Measurements from ENCODE around the gene IRF8.

IRF8 gene

DNA sequence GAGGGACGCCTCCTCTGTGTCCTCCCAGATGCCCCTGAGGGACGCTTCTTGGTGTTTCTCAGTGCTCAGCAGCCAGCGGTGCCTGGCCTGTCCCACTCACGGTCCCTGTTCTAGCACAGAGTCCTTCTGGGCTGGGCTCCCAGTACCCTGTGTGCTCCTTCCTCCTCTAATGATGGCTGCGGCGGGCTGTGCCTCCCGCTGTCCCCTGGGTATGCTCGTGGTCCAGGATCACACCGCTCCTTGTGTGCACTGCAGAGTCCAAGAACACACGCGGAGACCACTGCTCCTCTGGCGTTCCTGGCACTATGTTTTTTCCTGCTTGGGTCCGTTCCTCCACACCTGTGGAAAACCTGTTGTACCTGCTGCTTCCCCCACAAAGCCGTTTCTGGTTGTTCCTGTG lies 15.1 kb upstream of the IRF8 start:
- Histone ChIP-seq H3K27me3 (ENCODE audit: insufficient read depth, low read length, poor library complexity) (peaks cover 36% of the 10 kb centered on the region), H3K4me1 (ENCODE audit: insufficient read depth, low read length) (no peaks in the 10 kb centered on the region), H3K9ac (ENCODE audit: low read depth, low read length) (no peak overlapping the region), H3K79me2 (ENCODE audit: insufficient read depth, low read length) (no peaks in the 10 kb centered on the region), H3K36me3 (ENCODE audit: insufficient read depth, low read length) (no peaks in the 10 kb centered on the region), H3K4me3 (ENCODE audit: low read depth in 1 of 2, low read length in 2 of 2) (no peak overlapping the region), H3K9me3 (ENCODE audit: insufficient read depth, low read length, severe bottlenecking) (no peaks in the 10 kb centered on the region), H4K20me1 (ENCODE audit: insufficient read depth, low read length) (no peaks in the 10 kb centered on the region), H3K4me2 (ENCODE audit: insufficient read depth, low read length) (no peak overlapping the region), H2AFZ (ENCODE audit: low read depth, low read length) (no peak overlapping the region), H3K27ac (ENCODE audit: low read length) (no peak overlapping the region)
- ATAC-seq (ENCODE audit: insufficient read depth, low read depth) (no peak), DNase-seq (no peak)
- no peak for TF ChIP-seq EZH2 (IDR thresholded peaks at IDR 0.05; ENCODE audit: borderline replicate concordance, low read depth, low read length, severe bottlenecking)
- TF ChIP-seq, protein P1, sequence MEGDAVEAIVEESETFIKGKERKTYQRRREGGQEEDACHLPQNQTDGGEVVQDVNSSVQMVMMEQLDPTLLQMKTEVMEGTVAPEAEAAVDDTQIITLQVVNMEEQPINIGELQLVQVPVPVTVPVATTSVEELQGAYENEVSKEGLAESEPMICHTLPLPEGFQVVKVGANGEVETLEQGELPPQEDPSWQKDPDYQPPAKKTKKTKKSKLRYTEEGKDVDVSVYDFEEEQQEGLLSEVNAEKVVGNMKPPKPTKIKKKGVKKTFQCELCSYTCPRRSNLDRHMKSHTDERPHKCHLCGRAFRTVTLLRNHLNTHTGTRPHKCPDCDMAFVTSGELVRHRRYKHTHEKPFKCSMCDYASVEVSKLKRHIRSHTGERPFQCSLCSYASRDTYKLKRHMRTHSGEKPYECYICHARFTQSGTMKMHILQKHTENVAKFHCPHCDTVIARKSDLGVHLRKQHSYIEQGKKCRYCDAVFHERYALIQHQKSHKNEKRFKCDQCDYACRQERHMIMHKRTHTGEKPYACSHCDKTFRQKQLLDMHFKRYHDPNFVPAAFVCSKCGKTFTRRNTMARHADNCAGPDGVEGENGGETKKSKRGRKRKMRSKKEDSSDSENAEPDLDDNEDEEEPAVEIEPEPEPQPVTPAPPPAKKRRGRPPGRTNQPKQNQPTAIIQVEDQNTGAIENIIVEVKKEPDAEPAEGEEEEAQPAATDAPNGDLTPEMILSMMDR (IDR thresholded peaks at IDR 0.05; ENCODE audit: borderline replicate concordance, extremely low read depth, low read length, poor library complexity, severe bottlenecking) = no peak

DNA sequence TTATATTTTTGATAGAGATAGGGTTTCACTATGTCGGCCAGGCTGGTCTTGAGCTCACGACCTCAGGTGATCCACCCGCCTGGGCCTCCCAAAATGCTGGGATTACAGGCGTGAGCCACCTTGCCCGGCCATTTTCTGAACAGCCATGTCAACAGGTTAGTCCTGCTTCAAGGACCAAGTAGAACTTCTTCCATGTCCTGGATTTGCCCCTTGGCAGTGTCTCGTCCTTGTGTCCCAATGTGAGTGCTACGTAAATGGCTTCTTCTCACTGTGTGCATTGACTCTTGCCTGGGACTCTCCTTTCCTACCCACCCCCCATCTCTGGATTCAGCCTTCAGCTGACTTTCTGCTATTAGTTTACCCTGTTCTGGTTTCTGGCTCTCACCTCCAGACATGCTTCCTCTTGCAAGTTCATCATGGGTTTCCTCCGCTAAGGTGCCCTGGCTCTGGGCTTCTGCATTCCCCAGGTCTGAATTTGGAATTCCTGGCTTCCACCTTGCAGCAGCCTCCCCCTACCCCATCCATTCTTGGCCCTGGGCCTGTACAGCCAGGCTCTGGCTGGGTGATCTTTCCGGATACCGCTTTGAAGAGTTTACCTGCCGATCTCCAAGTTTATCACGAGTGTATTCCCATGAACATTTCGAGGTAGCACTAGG lies 14.0 kb upstream of the IRF8 start:
- H3K27ac ChIP-seq (ENCODE audit: low read length) = no peak overlapping the region
- no peaks in the 10 kb centered on the region for H4K20me1 ChIP-seq (ENCODE audit: insufficient read depth, low read length)
- H2AFZ ChIP-seq (ENCODE audit: low read depth, low read length) = no peak overlapping the region
- no peak overlapping the region for H3K9ac ChIP-seq (ENCODE audit: low read depth, low read length)
- H3K27me3 ChIP-seq (ENCODE audit: insufficient read depth, low read length, poor library complexity) = peaks cover 32% of the 10 kb centered on the region
- no peak overlapping the region for H3K4me3 ChIP-seq (ENCODE audit: low read depth in 1 of 2, low read length in 2 of 2)
- H3K4me1 ChIP-seq (ENCODE audit: insufficient read depth, low read length) = no peaks in the 10 kb centered on the region
- H3K79me2 ChIP-seq (ENCODE audit: insufficient read depth, low read length) = no peaks in the 10 kb centered on the region
- no peak for TF ChIP-seq EZH2 (IDR thresholded peaks at IDR 0.05; ENCODE audit: borderline replicate concordance, low read depth, low read length, severe bottlenecking)
- TF ChIP-seq, protein P1 (IDR thresholded peaks at IDR 0.05; ENCODE audit: borderline replicate concordance, extremely low read depth, low read length, poor library complexity, severe bottlenecking) = no peak
- no peak overlapping the region for H3K4me2 ChIP-seq (ENCODE audit: insufficient read depth, low read length)
- no peak for ATAC-seq (ENCODE audit: insufficient read depth, low read depth)
- no peaks in the 10 kb centered on the region for H3K36me3 ChIP-seq (ENCODE audit: insufficient read depth, low read length)
- DNase-seq = no peak
- no peaks in the 10 kb centered on the region for H3K9me3 ChIP-seq (ENCODE audit: insufficient read depth, low read length, severe bottlenecking)

- Histone ChIP-seq H3K9me3 (ENCODE audit: insufficient read depth, low read length, severe bottlenecking) (no peaks in the 10 kb centered on the region), H3K4me3 (ENCODE audit: low read depth in 1 of 2, low read length in 2 of 2) (no peak overlapping the region), H3K27ac (ENCODE audit: low read length) (no peak overlapping the region), H4K20me1 (ENCODE audit: insufficient read depth, low read length) (no peaks in the 10 kb centered on the region), H3K27me3 (ENCODE audit: insufficient read depth, low read length, poor library complexity) (peaks cover 28% of the 10 kb centered on the region), H3K9ac (ENCODE audit: low read depth, low read length) (no peak overlapping the region), H3K36me3 (ENCODE audit: insufficient read depth, low read length) (no peaks in the 10 kb centered on the region), H3K4me2 (ENCODE audit: insufficient read depth, low read length) (no peak overlapping the region), H3K79me2 (ENCODE audit: insufficient read depth, low read length) (no peaks in the 10 kb centered on the region), H2AFZ (ENCODE audit: low read depth, low read length) (no peak overlapping the region), H3K4me1 (ENCODE audit: insufficient read depth, low read length) (no peaks in the 10 kb centered on the region)
- TF ChIP-seq, protein P1 (IDR thresholded peaks at IDR 0.05; ENCODE audit: borderline replicate concordance, extremely low read depth, low read length, poor library complexity, severe bottlenecking) = no peak
- TF ChIP-seq EZH2 (IDR thresholded peaks at IDR 0.05; ENCODE audit: borderline replicate concordance, low read depth, low read length, severe bottlenecking) = no peak
- DNase-seq (no peak), ATAC-seq (ENCODE audit: insufficient read depth, low read depth) (no peak)
Measured at GRCh38 chr16:85885537-85885936, 13.4 kb upstream of the IRF8 start.
